Dermis microvascular lymphatic vessel endothelial cell (primary cell): ENCODE data around the gene CDAN1. TPM values are rescaled to one million over a fixed set of nuclear protein-coding genes. Genes with fewer than 3 reads are reported as not detected.

Source experiments
- total RNA-seq: library from RNA; depleted of rRNA; stranded (reverse); fragments of >200 nt; gene quantifications from 2 replicates; pipeline ENCODE4 v1.2.1, GENCODE V29; 2014

Gene CDAN1
- total RNA-seq, 1 donor from 2014 or later: 7.4 TPM

Other genes with a start within 250 kb of the CDAN1 start
- 30.5 and 30.6 TPM in 2 replicates for gene ZNF106, start 246.0 kb downstream of the CDAN1 start, total RNA-seq
- 149 and 154 TPM in 2 replicates for gene SNAP23, start 241.5 kb downstream of the CDAN1 start, total RNA-seq
- gene LRRC57, start 188.3 kb downstream of the CDAN1 start, total RNA-seq: 12.2 and 16.6 TPM in 2 replicates
- gene HAUS2, start 188.3 kb downstream of the CDAN1 start, total RNA-seq: 18.1 and 26.8 TPM in 2 replicates
- gene STARD9, start 161.5 kb downstream of the CDAN1 start, total RNA-seq: 4.0 and 8.0 TPM in 2 replicates
- 7.1 and 8.6 TPM in 2 replicates for gene TTBK2, start 183.7 kb upstream of the CDAN1 start, total RNA-seq